Subcutaneous abdominal adipose tissue (tissue), 5 donors: ENCODE results near the gene AKT1S1.

Source experiments
- H3K27ac ChIP-seq: one replicate; pipeline ENCODE4 v1.7.0; 2013; ENCODE audit warnings: low read depth, mild to moderate bottlenecking, inconsistent platforms, low read length, moderate library complexity
- H3K27me3 ChIP-seq, 5 donors: one replicate each; pipeline ENCODE4 v1.7.0; 2013; ENCODE audit warnings: low read length in 5 of 5, inconsistent platforms in 1 of 5; ENCODE audit not compliant: control insufficient read depth in 5 of 5, insufficient read depth in 4 of 5
- H3K36me3 ChIP-seq, 5 donors: one replicate each; pipeline ENCODE4 v1.7.0; 2013; ENCODE audit warnings: low read length in 5 of 5; ENCODE audit not compliant: control insufficient read depth in 5 of 5, insufficient read depth in 5 of 5
- H3K4me1 ChIP-seq, 5 donors: one replicate each; pipeline ENCODE4 v1.7.0; 2013; ENCODE audit warnings: low read length in 5 of 5, mild to moderate bottlenecking in 3 of 5, moderate library complexity in 1 of 5; ENCODE audit not compliant: control insufficient read depth in 5 of 5, insufficient read depth in 5 of 5
- H3K4me3 ChIP-seq, 5 donors: one replicate each; pipeline ENCODE4 v1.7.0; 2013; ENCODE audit warnings: low read length in 5 of 5, low read depth in 1 of 5
- H3K9ac ChIP-seq, 5 donors: one replicate each; pipeline ENCODE4 v1.7.0; 2013; ENCODE audit warnings: low read length in 5 of 5, mild to moderate bottlenecking in 4 of 5, moderate library complexity in 3 of 5
- H3K9me3 ChIP-seq, 5 donors: one replicate each; pipeline ENCODE4 v1.7.0; 2013; ENCODE audit warnings: low read length in 5 of 5; ENCODE audit not compliant: control insufficient read depth in 5 of 5
- donor health status: healthy.
- donor health status: healthy.
- donor health status: healthy.
- donor health status: healthy.
- donor health status: healthy.

AKT1S1 gene

DNA sequence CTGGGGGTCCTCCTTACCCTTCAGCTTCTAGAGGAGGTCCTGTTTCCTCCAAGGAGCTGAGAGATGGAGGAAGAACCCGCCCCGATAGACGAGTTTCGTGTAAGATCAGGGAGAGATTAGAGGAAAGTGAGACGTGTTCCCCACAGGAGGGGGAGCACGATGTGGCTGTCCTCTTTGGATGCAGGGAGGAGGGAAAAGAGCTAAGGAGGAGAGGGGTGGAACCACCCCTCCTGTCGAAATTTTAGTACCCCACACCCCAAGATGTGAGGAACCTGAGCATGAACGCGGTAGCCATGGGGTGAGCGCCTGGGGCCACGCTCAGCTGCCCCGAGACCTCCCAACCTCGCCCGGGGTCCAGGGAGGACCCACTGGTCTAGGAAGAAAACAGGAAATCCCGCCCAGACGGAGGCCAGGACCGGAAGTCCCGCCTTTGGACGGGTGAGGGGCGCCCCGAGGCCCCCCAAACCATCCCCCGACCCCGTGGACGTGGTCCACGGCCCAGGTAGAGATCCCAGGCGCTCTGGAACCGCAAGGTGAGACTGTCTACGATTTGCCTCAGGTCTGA is 1.2 kb downstream of the AKT1S1 start:
- H3K9me3 ChIP-seq: no peaks in the 10 kb centered on the region
- peak overlapping the region; percentile 99 for H3K27ac ChIP-seq
- peaks cover 3 to 38% (median 31%) of the 10 kb centered on the region in 5 donors for H3K4me1 ChIP-seq
- H3K27me3 ChIP-seq: no peaks in the 10 kb centered on the region
- peak overlapping the region; percentile 63 to 100 (median 97) for H3K9ac ChIP-seq
- H3K4me3 ChIP-seq: peak overlapping the region; percentile 82 to 100 (median 96)
- H3K36me3 ChIP-seq: peaks cover 0 to 48% (median 28%) of the 10 kb centered on the region in 5 donors

DNA sequence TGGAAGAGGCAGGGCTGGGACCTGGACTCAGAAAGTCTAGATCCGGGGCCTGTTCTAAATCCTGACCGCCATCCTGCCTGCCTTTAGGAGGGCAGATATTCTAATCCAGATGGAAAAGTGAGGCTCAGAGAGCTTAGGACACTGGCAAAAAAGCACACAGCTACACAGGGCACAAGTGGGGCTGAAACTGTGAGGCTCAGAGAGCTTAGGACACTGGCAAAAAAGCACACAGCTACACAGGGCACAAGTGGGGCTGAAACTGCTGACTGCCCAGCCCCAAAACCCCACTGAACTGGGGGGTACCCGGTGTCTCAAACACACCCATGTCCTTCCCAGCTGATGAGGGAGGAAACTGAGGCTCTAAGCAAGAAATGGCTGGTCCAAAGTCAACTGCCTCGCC is 2.0 kb downstream of the AKT1S1 start:
- H3K4me1 ChIP-seq: peaks cover 4 to 45% (median 37%) of the 10 kb centered on the region in 5 donors

DNA sequence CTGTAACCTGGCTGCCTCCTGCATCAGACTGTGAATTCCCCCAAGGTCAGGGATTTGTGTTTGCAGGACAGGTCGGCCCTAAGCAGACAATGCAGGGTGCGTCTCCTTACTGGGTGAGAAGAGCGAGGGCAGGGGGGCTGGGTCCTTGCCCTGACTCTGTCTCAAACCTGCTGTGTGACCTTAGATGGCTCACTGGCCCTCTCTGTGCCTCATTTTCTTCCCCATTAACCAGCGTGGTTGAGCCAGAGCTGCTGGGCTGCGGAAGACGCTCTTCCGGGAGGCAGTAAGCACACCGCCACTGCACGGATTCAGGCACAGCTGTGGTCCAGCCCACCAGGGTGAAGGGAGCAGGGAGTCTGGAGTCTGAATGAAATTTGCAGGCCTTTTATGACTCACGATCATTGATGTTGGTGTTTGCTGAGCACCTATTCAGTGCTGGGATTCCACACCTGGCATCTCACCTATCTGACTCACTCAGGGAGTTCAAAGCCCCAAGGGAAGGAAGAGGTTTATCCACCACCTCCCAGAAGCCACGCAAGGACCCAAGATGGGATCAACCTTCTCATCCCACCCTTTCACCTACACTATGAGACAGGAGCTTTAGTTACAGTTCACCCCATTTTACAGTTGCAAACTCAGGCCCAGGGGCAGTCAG is 2.5 kb downstream of the AKT1S1 start:
- Histone ChIP-seq H3K9me3 (no peaks in the 10 kb centered on the region), H3K9ac (peak overlapping the region in 4 of 5 donors; percentile 38 to 100 (median 96))

More for the DNA sequence above, 2.0 kb downstream of the AKT1S1 start:
- Histone ChIP-seq H3K27me3 (no peaks in the 10 kb centered on the region), H3K36me3 (peaks cover 0 to 46% (median 22%) of the 10 kb centered on the region in 5 donors), H3K27ac (no peak overlapping the region), H3K9me3 (no peaks in the 10 kb centered on the region), H3K9ac (peak overlapping the region; percentile 63 to 100 (median 97)), H3K4me3 (peak overlapping the region; percentile 82 to 100 (median 96))

DNA sequence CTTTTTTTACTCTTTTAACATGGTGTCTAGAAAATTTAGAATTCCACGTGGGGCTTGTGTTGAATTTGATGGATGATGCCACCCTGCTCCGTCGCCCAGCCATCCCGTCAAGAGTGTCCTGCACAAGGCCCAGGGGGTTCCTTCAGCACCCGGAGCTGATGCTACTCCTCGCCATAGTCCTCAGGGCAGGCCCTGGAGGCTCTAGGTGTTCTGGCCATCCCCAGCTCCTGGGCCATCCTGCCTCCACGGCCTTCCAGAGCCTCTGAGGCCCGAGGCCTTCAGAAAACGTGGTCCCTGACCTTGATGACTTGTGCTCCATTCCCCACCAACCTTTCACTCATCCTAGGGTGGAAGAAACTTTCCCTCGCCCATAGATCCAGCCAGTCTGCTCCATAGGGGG is 3.3 kb downstream of the AKT1S1 start:
- H3K36me3 ChIP-seq: peaks cover 0 to 33% (median 12%) of the 10 kb centered on the region in 5 donors
- H3K27me3 ChIP-seq: no peaks in the 10 kb centered on the region
- H3K4me1 ChIP-seq: peaks cover 11 to 50% (median 39%) of the 10 kb centered on the region in 5 donors
- no peak overlapping the region for H3K27ac ChIP-seq
- no peak overlapping the region for H3K4me3 ChIP-seq
- H3K9ac ChIP-seq: peak overlapping the region in 1 of 5 donors; percentile 2
- H3K9me3 ChIP-seq: no peaks in the 10 kb centered on the region

More for the DNA sequence above, 2.5 kb downstream of the AKT1S1 start:
- no peaks in the 10 kb centered on the region for H3K27me3 ChIP-seq
- peaks cover 6 to 50% (median 40%) of the 10 kb centered on the region in 5 donors for H3K4me1 ChIP-seq
- no peak overlapping the region for H3K4me3 ChIP-seq
- H3K27ac ChIP-seq: no peak overlapping the region
- peaks cover 0 to 41% (median 19%) of the 10 kb centered on the region in 5 donors for H3K36me3 ChIP-seq

DNA sequence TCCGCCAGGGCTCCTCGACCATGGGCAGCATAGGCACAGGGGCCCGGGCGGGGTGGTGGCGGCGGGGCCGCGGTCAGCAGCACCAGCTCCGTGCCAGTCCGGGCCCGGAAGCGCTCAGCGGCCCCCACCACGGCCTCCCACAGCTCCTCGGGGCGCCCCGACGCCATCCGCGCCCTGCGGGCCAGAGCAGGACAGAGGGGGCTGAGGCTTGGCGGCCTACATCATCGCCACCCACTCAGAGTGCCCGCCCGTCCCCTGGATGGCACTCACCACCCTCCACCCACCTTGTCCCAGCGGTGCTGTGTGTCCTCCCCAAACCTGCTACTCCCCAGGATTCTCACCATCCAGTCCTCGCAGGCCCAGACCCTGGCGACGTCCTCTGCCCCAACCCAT is 4.0 kb downstream of the AKT1S1 start:
- H3K9ac ChIP-seq: no peak overlapping the region
- no peak overlapping the region for H3K27ac ChIP-seq
- no peaks in the 10 kb centered on the region for H3K9me3 ChIP-seq
- H3K4me3 ChIP-seq: no peak overlapping the region
- H3K27me3 ChIP-seq: no peaks in the 10 kb centered on the region
- H3K4me1 ChIP-seq: peaks cover 11 to 50% (median 39%) of the 10 kb centered on the region in 5 donors
- H3K36me3 ChIP-seq: peaks cover 0 to 28% (median 9%) of the 10 kb centered on the region in 5 donors

DNA sequence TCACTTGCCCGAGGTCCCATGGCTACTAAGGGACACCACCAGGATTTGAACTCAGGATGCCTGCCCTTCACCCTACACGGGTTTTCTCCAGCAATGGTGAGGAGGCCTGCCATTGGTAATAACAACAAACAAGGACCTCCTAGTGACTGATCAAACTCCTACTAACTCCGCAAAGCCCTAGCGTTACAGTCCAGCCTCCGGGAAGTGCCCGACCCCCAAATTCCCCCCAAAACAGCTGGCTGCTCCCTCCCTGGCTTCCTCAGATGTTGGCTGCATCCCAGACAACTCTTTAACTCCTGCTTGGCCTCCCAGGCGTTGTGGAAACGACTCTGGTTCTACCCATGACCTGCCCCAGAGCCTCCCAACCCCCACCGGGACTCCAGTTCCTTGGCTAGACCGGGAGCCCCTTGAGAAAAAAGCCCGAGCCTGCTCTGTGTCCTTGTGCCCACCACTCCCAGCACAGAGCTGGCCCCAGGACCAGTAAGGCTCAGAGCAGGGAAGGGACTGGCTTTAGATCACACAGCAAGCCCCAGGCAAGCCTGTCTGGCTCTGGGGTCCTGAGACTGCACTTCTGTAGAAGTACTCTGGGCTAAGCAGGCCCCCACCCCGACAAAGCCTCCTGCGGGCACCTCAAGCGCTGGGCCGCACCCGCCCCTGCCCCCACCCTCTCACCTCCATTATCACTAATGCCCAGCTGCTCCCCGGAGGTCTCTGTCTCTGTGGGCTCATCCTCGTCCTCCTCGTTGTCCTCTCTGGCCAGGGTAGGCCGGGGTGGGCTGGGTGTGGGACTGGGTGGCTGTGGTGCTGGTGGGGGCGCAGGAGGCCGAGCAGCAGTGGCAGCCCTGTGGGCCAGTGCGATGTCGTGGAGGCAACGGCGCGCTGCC is 4.7 kb downstream of the AKT1S1 start:
- H3K4me1 ChIP-seq: peaks cover 11 to 53% (median 42%) of the 10 kb centered on the region in 5 donors
- H3K27ac ChIP-seq: no peak overlapping the region
- H3K36me3 ChIP-seq: peaks cover 0 to 28% (median 9%) of the 10 kb centered on the region in 5 donors
- no peak overlapping the region for H3K9ac ChIP-seq
- H3K27me3 ChIP-seq: no peaks in the 10 kb centered on the region
- no peaks in the 10 kb centered on the region for H3K9me3 ChIP-seq
- H3K4me3 ChIP-seq: no peak overlapping the region

DNA sequence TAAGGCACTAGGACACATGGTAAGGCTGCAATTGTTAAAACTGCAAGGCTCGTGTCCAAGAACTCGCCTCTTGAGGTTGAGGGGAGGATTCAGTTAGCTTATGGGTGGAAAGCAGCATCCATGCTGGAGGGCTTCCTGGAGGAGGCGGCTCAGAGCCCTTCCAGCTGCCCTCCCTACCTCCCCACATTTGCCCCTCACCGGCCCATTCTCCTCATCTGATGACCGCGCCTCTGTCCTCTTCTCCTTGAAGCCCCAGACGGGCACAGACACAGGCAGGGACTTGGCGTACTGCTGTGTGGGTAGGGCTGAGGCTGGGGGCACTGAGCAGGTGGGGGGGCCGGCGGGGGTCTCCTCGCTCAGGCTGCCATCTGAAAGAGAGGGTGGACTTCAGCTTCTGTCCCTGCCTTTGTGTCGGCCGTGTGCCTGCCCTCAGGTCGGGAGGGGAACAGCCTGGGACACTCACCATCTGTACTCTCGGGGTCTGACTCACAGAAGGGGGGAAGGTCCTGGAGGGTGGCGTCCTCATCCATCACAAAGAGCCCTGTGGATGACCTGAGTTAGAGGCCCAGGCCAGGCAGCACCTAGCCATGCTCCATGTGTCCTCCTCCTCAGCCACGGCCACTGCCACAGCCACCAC is 5.7 kb downstream of the AKT1S1 start:
- Histone ChIP-seq H3K9me3 (no peaks in the 10 kb centered on the region), H3K4me3 (no peak overlapping the region), H3K27ac (no peak overlapping the region), H3K36me3 (peaks cover 0 to 28% (median 9%) of the 10 kb centered on the region in 5 donors), H3K9ac (no peak overlapping the region), H3K4me1 (peaks cover 8 to 62% (median 49%) of the 10 kb centered on the region in 5 donors), H3K27me3 (no peaks in the 10 kb centered on the region)

DNA sequence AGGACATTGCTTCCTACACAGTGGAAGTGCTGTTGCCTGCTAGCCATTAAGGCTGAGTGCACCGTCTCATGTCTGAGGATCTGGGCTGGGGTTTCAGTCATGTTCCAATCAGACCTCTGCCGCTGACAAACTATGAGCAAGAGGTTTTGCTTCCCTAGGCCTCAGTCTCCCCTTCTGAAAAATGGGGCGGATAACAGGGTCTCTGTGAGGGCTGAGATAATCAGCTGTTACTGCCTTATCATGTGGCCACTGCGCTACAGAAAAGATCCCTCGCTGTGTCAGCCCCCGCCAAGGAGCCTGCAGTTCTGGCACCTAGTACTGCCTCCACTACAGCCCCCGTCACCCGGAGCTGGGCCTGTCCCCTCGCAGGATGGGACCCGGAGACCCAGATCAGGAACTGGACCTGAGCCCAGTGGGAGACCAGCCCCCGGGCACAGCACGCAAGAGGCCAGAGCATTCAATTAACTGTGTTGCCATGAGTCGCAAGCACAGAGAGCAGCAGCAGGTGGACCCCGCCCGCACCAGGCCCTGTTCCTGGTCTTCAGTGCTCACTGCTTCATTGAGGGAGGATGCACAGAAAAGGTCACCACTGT is 6.8 kb downstream of the AKT1S1 start:
- H3K27me3 ChIP-seq: no peaks in the 10 kb centered on the region
- H3K4me1 ChIP-seq: peaks cover 8 to 66% (median 52%) of the 10 kb centered on the region in 5 donors
- peak overlapping the region; percentile 46 to 72 (median 63) for H3K4me3 ChIP-seq
- peak overlapping the region in 4 of 5 donors; percentile 65 to 84 (median 78) for H3K9ac ChIP-seq
- no peaks in the 10 kb centered on the region for H3K9me3 ChIP-seq
- peaks cover 0 to 28% (median 9%) of the 10 kb centered on the region in 5 donors for H3K36me3 ChIP-seq
- H3K27ac ChIP-seq: peak overlapping the region; percentile 84
